ENCODE measurements around the gene MAG.

The MAG gene

GRCh38 chr19:35266520-35267352 lies 25.2 kb upstream of the MAG start (continued):
- TF ChIP-seq ZBTB20 (tag by site-specific recombination; IDR thresholded peaks at IDR 0.05) (peak; percentile 99), SCRT1 (tag by site-specific recombination; IDR thresholded peaks at IDR 0.05; ENCODE audit: borderline replicate concordance) (no peak), ZNF184 (tag by site-specific recombination; IDR thresholded peaks at IDR 0.05) (no peak), ZNF114 (tag by site-specific recombination; IDR thresholded peaks at IDR 0.05) (no peak), ZBTB17 (tag by site-specific recombination; IDR thresholded peaks at IDR 0.05) (peak; percentile 70; the same call in 1 of the 2 replicates), ZNF391 (tag by site-specific recombination; IDR thresholded peaks at IDR 0.05; ENCODE audit: borderline replicate concordance, low read depth) (no peak), ZNF354C (tag by site-specific recombination; IDR thresholded peaks at IDR 0.05; ENCODE audit: borderline replicate concordance, low read depth) (no peak), GFI1B (tag by site-specific recombination; IDR thresholded peaks at IDR 0.05) (no peak; the same call in 1 of the 2 replicates), ZNF341 (tag by site-specific recombination; IDR thresholded peaks at IDR 0.05; ENCODE audit: low read depth) (peak; percentile 82), KLF7 (tag by site-specific recombination; IDR thresholded peaks at IDR 0.05; ENCODE audit: borderline replicate concordance) (no peak), ZNF223 (tag by site-specific recombination; IDR thresholded peaks at IDR 0.05) (no peak; the same call in 1 of the 2 replicates), OSR2 (tag by site-specific recombination; IDR thresholded peaks at IDR 0.05) (no peak), ZNF248 (tag by site-specific recombination; IDR thresholded peaks at IDR 0.05) (no peak), ZNF548 (tag by site-specific recombination; IDR thresholded peaks at IDR 0.05) (no peak), ZNF830 (tag by site-specific recombination; IDR thresholded peaks at IDR 0.05; ENCODE audit: low read depth) (no peak), ZNF2 (tag by site-specific recombination; IDR thresholded peaks at IDR 0.05) (no peak), KLF16 (tag by site-specific recombination; IDR thresholded peaks at IDR 0.05) (no peak), ZNF76 (tag by site-specific recombination; IDR thresholded peaks at IDR 0.05; ENCODE audit: borderline replicate concordance, low read depth) (peak; percentile 55; the same call in 1 of the 2 replicates), ZNF426 (tag by site-specific recombination; IDR thresholded peaks at IDR 0.05) (no peak), SP3 (tag by site-specific recombination; IDR thresholded peaks at IDR 0.05) (no peak), KLF9 (tag by site-specific recombination; IDR thresholded peaks at IDR 0.05; ENCODE audit: low read depth) (peak; percentile 38; the same call in 1 of the 2 replicates), ZNF398 (tag by site-specific recombination; IDR thresholded peaks at IDR 0.05) (peak; percentile 55; the same call in 1 of the 2 replicates), ZNF623 (tag by site-specific recombination; IDR thresholded peaks at IDR 0.05) (no peak), TCF7L2 (IDR thresholded peaks at IDR 0.05; ENCODE audit: borderline replicate concordance, low read depth, low read length) (no peak), REST (tag by site-specific recombination; IDR thresholded peaks at IDR 0.05) (peak; percentile 49; the same call in 1 of the 2 replicates)
